ENCODE measurements around the gene UBXN11. TPM values are rescaled to one million over a fixed set of nuclear protein-coding genes. Genes with fewer than 3 reads are reported as not detected.

UBXN11 gene
- total RNA-seq, 1 experiment from 2014 or later: 4.0 TPM

DNA sequence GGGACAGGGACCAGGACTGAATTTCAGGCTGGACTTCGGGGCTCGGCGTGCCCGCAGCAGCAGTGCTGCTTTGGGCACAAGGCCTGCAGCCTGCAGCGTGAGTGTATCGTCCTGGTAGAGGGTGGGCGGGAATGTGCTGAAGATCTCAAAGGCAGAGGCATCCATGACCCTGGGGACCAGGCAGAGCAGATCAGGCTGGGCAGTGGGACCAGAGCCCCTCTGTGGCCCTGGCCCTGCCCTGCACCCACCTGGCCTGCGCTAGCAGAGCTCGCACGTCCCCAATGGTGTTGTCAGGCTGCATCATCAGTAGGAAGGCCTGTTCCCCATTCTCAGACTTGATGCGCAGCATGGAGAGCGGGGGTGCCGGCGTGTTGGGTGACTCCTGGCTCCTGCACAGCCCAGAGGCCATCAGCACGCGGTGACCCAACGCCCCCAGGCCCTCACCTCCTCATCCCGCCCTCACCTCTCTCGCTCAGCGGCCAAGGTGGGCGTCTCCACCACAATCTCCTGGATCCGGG is 24.0 kb downstream of the UBXN11 start:
- H3K4me1 ChIP-seq (replicated peaks): peaks cover 63% of the 10 kb centered on the region
- peaks cover 57% of the 10 kb centered on the region for H3K36me3 ChIP-seq
- no peaks in the 10 kb centered on the region for H3K9me3 ChIP-seq (replicated peaks)
- no peak overlapping the region for H3K27ac ChIP-seq
- peak in 1 of 2 experiments; percentile 41 for DNase-seq (ENCODE audit: low read depth in 1 of 2, low spot score in 2 of 2)
- H3K4me3 ChIP-seq: no peak overlapping the region
- no peaks in the 10 kb centered on the region for H3K27me3 ChIP-seq (replicated peaks)

DNA sequence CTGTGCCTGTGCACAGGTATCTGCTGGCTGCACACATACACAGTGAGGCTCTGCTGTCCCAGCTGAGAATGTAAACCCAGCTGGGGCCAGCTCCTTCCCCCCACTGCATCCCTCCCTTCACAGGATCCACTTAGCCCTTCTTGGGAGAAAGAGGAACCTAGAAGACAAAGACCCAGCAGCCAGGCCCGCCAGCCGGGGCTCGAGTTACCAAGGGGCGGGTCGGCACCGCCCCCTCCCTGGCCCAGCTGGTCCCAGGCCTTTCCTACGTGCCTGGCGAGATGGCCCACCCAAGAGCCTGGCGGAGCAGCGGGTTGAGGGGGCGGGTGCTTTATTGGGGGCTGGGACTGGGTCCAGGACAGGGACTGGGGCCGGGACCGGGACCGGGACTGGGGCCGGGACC is 24.5 kb downstream of the UBXN11 start:
- DNase-seq (ENCODE audit: low read depth in 1 of 2, low spot score in 2 of 2): peak in 1 of 2 experiments; percentile 55
- Histone ChIP-seq H3K4me3 (no peak overlapping the region), H3K4me1 (replicated peaks) (peaks cover 68% of the 10 kb centered on the region), H3K27me3 (replicated peaks) (no peaks in the 10 kb centered on the region), H3K36me3 (peaks cover 62% of the 10 kb centered on the region), H3K27ac (no peak overlapping the region), H3K9me3 (replicated peaks) (no peaks in the 10 kb centered on the region)

DNA sequence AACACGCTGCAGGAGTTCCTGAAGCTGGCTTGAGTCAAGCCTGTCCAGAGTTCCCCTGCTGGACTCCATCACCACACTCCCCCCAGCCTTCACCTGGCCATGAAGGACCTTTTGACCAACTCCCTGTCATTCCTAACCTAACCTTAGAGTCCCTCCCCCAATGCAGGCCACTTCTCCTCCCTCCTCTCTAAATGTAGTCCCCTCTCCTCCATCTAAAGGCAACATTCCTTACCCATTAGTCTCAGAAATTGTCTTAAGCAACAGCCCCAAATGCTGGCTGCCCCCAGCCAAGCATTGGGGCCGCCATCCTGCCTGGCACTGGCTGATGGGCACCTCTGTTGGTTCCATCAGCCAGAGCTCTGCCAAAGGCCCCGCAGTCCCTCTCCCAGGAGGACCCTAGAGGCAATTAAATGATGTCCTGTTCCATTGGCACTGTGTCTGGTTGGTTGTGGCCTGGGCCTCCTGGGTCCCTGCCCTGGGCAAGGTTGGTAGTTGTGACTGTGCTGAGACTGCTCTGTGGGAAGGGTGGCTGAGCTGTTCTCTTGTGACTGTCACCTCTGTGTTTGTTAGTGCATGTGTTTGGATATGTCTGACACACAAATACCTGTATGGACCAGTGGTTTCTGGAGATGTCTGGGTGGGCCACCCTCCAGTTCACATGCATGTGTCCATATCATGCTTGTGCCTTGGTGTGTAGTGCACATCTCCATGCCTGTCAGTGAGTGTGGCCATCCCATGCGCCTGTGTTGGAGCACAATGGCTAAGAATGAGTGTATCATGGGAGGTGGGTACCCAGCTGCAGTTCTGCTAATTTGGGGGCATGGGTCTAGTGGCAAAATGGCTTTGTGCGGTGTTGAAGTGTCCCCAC is 25.1 kb downstream of the UBXN11 start:
- no peak overlapping the region for H3K27ac ChIP-seq
- DNase-seq (ENCODE audit: low read depth in 1 of 2, low spot score in 2 of 2): no peak
- no peaks in the 10 kb centered on the region for H3K27me3 ChIP-seq (replicated peaks)
- H3K9me3 ChIP-seq (replicated peaks): no peaks in the 10 kb centered on the region
- peaks cover 69% of the 10 kb centered on the region for H3K36me3 ChIP-seq
- peaks cover 74% of the 10 kb centered on the region for H3K4me1 ChIP-seq (replicated peaks)
- H3K4me3 ChIP-seq: no peak overlapping the region

DNA sequence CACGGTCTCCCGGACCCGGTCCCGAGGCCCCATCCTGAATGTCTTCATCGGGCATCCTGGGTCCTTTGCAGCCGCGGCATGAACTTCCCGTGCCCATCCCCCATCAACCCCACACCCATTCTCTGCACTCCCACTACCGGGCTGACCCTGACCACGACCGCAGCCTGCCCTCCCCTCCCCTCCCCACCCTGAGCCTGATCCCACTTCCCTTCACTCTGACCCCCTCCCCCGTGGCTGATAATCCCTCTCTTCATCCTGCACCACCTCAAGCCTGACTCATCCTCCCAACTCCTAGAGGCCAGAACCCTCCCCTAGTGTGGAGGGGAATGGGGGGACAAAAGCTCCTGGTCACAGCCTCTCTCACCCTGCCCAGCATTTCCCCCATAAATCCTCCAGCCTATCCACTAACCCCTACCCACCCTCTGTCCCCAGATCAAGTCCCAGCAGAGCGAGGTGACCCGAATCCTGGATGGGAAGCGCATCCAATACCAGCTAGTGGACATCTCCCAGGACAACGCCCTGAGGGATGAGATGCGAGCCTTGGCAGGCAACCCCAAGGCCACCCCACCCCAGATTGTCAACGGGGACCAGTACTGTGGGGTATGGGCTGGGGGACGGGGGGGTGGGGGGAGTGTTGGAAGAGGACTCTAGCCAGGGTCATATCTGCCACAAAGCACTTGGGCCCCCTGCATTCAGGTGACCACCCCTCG is 25.9 kb downstream of the UBXN11 start:
- DNase-seq (ENCODE audit: low read depth in 1 of 2, low spot score in 2 of 2): peak in 1 of 2 experiments; percentile 65
- Histone ChIP-seq H3K4me3 (peak overlapping the region; percentile 65), H3K27me3 (replicated peaks) (no peaks in the 10 kb centered on the region)

DNA sequence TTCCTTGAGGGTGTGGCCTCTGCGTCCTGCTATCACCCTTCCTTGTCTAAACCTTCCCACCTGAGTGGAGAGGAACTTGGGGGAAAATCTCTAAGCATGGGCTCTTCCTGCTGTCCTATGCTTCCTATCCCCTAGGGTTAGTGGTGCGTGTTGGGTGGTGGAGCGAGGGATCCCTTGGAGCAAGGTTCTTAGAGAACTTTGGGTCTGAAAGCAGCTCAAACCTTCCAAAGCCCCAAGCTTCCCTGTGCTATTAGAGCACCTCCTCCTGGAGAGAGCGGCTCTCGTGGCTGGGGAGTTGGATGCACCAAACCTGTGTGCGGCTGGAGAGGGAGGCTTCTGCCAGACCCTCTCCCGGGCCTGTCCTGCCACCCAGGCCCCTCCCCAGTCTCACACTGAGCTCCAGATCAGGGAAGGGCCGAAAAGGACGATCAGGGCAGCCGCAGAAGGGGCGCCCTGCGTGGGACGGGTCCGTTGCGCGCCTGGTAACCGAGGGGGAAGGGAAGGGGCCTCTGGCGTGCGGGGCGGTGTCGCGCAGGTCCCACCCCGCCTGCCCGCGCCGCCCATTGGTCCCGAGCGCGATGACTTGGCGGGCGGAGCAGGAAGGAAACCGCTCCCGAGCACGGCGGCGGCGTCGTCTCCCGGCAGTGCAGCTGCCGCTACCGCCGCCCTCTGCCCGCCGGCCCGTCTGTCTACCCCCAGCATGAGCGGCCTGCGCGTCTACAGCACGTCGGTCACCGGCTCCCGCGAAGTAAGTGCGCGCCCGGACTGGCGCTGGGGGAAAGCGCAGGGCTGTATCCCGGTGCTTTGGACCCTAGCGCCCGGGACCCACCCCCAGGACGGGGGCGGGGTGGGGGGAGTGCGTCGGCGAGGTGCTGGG is 26.7 kb downstream of the UBXN11 start, which contains the start of gene SH3BGRL3:
SH3BGRL3 (plus strand) TSS at position 631 of the 877 bp plus-strand sequence; CDS start at position 701, 70 bp downstream.
- Histone ChIP-seq H3K4me1 (replicated peaks) (peaks cover 82% of the 10 kb centered on the region), H3K27ac (peak within 1 kb of the TSS; percentile 66), H3K9me3 (replicated peaks) (no peaks in the 10 kb centered on the region), H3K36me3 (peaks cover 77% of the 10 kb centered on the region), H3K27me3 (replicated peaks) (no peaks in the 10 kb centered on the region), H3K4me3 (peak within 1 kb of the TSS; percentile 65)
- peak; percentile 79 to 84 for DNase-seq (ENCODE audit: low read depth in 1 of 2, low spot score in 2 of 2)

More for the DNA sequence above, 25.9 kb downstream of the UBXN11 start:
- peaks cover 83% of the 10 kb centered on the region for H3K4me1 ChIP-seq (replicated peaks)
- no peaks in the 10 kb centered on the region for H3K9me3 ChIP-seq (replicated peaks)
- H3K36me3 ChIP-seq: peaks cover 76% of the 10 kb centered on the region
- H3K27ac ChIP-seq: peak overlapping the region; percentile 66

DNA sequence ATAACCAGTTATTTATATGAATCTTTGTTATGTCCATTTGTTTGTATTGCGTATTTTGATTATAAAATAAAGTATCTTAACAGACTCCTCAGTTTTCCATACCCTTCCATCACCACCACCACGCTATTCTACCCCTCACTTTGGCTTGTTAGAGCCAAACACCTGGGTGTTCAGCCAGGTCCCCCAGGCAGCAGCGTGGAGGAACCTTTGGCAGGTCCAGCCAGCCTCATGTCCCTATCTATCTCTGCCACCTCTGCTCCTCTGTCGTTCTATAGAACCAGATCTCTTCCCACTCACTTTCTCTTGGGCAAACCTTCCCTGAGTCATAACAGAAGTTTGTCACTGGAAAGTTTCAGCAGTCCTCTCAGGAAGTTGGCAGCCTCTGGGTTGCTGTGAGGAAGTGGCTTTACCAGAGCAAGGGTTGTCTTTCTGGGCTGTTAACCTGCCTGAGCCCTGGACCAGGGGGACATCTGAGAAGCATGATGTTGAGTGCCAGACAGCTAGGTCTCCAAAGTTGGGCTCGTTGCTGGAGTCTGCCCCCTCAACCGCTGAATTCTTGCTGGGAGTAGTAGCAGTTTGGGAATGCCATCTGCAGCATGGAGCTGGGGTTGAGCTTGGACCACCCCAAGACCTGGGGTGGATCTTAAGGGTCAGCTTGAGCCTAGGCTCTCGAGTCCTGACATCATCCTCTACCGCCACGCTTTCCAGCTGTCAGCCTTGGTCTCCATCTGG is 27.5 kb downstream of the UBXN11 start:
- DNase-seq (ENCODE audit: low read depth in 1 of 2, low spot score in 2 of 2): peak in 1 of 2 experiments; percentile 23
- no peaks in the 10 kb centered on the region for H3K27me3 ChIP-seq (replicated peaks)
- peaks cover 78% of the 10 kb centered on the region for H3K4me1 ChIP-seq (replicated peaks)
- H3K27ac ChIP-seq: 0 out of 2 replicates have a peak overlapping the region, but pooled peaks have one; percentile 66
- peaks cover 77% of the 10 kb centered on the region for H3K36me3 ChIP-seq
- no peaks in the 10 kb centered on the region for H3K9me3 ChIP-seq (replicated peaks)
- peak overlapping the region; percentile 65; the same call in 1 of the 2 replicates for H3K4me3 ChIP-seq

DNA sequence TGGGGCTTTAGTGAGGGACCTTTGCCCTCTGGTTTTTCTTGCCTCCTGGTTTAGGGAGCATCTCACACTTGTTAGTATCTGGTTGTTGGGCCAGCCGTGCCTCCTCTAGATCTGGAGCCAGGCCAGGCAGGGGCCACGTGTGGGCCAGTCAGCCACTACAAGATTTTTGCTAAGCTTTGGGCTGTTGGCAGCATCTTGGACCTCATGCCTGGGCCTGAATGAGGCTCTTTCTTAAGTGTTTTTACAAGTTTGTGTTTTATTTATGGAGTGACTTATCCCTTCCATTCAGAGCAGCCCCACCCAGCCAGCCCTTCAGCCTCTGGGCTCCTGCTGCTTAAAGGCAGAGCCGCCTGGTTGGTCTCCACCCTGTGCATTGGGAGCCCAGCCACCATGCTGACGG is 28.1 kb downstream of the UBXN11 start:
- no peak overlapping the region for H3K4me3 ChIP-seq
- H3K36me3 ChIP-seq: peaks cover 77% of the 10 kb centered on the region
- H3K4me1 ChIP-seq (replicated peaks): peaks cover 76% of the 10 kb centered on the region
- no peaks in the 10 kb centered on the region for H3K27me3 ChIP-seq (replicated peaks)
- peak; percentile 47 to 75 for DNase-seq (ENCODE audit: low read depth in 1 of 2, low spot score in 2 of 2)
- no peaks in the 10 kb centered on the region for H3K9me3 ChIP-seq (replicated peaks)
- no peak overlapping the region for H3K27ac ChIP-seq

DNA sequence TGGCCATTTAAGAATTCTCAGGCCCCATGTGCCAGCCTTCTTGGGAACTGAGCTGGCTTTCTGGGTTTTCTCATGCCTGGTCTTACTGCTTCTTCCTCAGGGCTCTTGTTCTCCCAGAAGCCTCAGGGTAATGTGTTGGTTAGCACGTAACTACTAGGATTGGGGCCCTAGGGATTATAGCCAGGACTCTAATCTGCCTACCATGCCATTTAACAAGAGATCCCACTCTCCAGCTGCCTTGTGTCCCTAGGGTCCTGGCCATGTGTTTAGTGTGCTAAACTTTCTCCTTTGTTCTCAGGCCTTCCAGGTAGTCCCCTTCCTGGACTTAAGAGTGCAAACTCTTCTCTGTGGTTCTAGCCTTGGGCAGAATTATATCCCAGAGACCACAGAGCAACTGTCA is 28.7 kb downstream of the UBXN11 start:
- H3K4me1 ChIP-seq (replicated peaks): peaks cover 76% of the 10 kb centered on the region
- peaks cover 81% of the 10 kb centered on the region for H3K36me3 ChIP-seq
- H3K27ac ChIP-seq: peak overlapping the region; percentile 9; the same call in 1 of the 2 replicates

DNA sequence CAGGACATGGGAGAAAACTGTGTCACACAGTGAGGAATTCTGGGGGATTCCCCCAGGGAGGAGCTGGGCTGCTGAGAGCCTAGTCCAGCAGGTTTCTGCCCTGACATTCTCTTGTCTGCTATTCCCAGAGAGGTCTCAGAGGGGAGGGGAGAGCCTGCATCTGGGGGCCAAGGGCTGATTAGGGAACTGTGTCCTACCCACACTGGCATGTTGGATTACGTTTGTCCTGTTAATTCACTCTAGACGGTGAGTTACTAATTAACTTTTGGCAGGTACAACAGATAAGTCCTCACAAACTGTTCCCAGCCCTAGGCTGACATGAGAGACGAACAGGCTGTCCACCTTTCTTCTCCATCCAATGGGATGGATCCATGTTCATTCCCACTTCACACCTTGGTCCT is 29.2 kb downstream of the UBXN11 start:
- H3K36me3 ChIP-seq: peaks cover 80% of the 10 kb centered on the region
- H3K4me3 ChIP-seq: no peak overlapping the region
- H3K27ac ChIP-seq: no peak overlapping the region
- peaks cover 76% of the 10 kb centered on the region for H3K4me1 ChIP-seq (replicated peaks)
- no peak for DNase-seq (ENCODE audit: low read depth in 1 of 2, low spot score in 2 of 2)
- no peaks in the 10 kb centered on the region for H3K9me3 ChIP-seq (replicated peaks)
- H3K27me3 ChIP-seq (replicated peaks): no peaks in the 10 kb centered on the region

More for the DNA sequence above, 28.7 kb downstream of the UBXN11 start:
- H3K4me3 ChIP-seq: no peak overlapping the region
- no peaks in the 10 kb centered on the region for H3K27me3 ChIP-seq (replicated peaks)
- no peak for DNase-seq (ENCODE audit: low read depth in 1 of 2, low spot score in 2 of 2)
- H3K9me3 ChIP-seq (replicated peaks): no peaks in the 10 kb centered on the region

DNA sequence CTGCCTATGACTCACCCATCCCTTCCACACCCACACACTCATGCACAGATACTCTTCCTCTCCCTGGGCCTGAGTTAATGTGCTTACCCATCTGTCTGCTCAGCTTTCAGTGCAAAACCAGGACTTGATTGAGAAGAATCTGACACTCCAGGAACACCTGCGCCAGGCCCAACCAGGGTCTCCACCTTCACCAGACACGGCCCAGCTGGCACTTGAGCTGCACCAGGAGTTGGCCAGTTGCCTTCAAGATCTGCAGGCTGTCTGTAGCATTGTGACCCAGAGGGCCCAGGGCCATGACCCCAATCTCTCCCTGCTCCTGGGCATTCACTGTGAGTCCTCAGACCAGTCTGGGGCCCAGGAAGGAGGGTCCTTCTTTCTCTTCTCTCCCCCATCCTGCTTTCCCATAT is 30.0 kb downstream of the UBXN11 start:
- Histone ChIP-seq H3K4me1 (replicated peaks) (peaks cover 70% of the 10 kb centered on the region), H3K27ac (peak overlapping the region; percentile 59), H3K27me3 (replicated peaks) (no peaks in the 10 kb centered on the region), H3K9me3 (replicated peaks) (no peaks in the 10 kb centered on the region), H3K4me3 (no peak overlapping the region), H3K36me3 (peaks cover 83% of the 10 kb centered on the region)
- DNase-seq (ENCODE audit: low read depth in 1 of 2, low spot score in 2 of 2): no peak

DNA sequence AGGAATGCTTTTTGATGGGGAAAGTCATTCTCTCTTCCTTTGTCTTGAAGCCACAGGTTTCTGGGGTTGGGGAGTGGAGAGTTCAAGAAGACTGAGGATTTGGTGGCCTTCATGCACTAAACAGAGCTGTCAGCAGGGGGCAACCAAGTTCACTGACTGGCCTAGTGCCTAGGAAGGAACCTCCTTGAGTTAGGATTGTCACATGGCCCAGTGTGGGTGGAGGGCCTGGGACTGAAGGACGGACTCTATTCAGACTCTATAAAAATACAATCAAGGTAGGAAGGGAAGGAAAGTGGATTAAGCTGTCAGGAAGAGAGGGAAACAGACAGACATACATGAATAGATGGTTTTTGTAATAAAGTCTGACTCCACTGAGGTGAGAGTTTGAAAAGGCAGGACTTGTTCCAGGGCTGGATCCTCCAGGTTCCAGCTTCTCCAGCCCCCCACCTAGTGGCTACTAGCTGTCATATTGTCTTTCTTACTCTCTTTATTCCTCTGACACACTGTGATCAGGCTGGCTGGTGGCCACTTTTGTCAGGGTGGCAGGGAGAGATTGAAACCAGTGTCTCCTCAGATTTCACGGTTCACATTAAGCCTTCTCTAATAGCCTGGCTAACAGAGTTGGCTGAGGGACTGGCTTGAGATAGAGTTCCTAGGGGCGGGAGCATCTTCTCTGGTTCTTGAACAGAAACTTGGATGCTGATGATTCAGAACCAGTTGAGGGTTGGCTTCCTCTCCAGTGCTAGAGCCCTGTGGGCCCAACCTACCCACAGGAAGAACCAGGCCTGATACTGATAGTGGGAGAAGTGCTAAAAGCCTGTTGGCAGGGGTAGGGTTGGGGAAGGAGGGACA is 30.6 kb downstream of the UBXN11 start:
- Histone ChIP-seq H3K4me3 (no peak overlapping the region), H3K36me3 (peaks cover 83% of the 10 kb centered on the region), H3K27me3 (replicated peaks) (no peaks in the 10 kb centered on the region), H3K4me1 (replicated peaks) (peaks cover 64% of the 10 kb centered on the region), H3K27ac (peak overlapping the region; percentile 59), H3K9me3 (replicated peaks) (no peaks in the 10 kb centered on the region)
- peak; percentile 78 to 88 for DNase-seq (ENCODE audit: low read depth in 1 of 2, low spot score in 2 of 2)

Measured in SJSA1 (cell line).